Measurements from ENCODE around the gene TNPO3. TPM values are rescaled to one million over a fixed set of nuclear protein-coding genes. Genes with fewer than 3 reads are reported as not detected.
"Not testable (repeated sequence)": the region's sequence is repeated elsewhere in the genome, so short reads cannot be mapped to it uniquely, and the experiment has no call there.

TNPO3 gene
- total RNA-seq, 1 experiment from 2014 or later: 63.4 TPM

GRCh38 chr7:129072479-129073011 lies 17.6 kb upstream of the TNPO3 start:
- DNase-seq (ENCODE audit: low read depth): no peak

GRCh38 chr7:129069021-129069420 lies 14.1 kb upstream of the TNPO3 start:
- DNase-seq (ENCODE audit: low read depth): no peak

GRCh38 chr7:129067943-129068548 lies 13.1 kb upstream of the TNPO3 start:
- no peak for DNase-seq (ENCODE audit: low read depth)

- not testable (repeated sequence) for DNase-seq (ENCODE audit: low read depth)
Measured at GRCh38 chr7:129067132-129067561, 12.2 kb upstream of the TNPO3 start.

- DNase-seq (ENCODE audit: low read depth): peak; percentile 67
Measured at GRCh38 chr7:129066290-129067131, 11.6 kb upstream of the TNPO3 start.

- DNase-seq (ENCODE audit: low read depth): no peak
Measured at GRCh38 chr7:129055861-129056464, 1.1 kb upstream of the TNPO3 start.

GRCh38 chr7:129055294-129055816 lies 444 bp upstream of the TNPO3 start:
- DNase-seq (ENCODE audit: low read depth): no peak

- DNase-seq (ENCODE audit: low read depth): no peak
Measured at GRCh38 chr7:129053938-129054437, 923 bp downstream of the TNPO3 start.

GRCh38 chr7:129052441-129052840 lies 2.5 kb downstream of the TNPO3 start:
- no peak for DNase-seq (ENCODE audit: low read depth)

GRCh38 chr7:129051459-129051858 lies 3.5 kb downstream of the TNPO3 start:
- DNase-seq (ENCODE audit: low read depth): not testable (repeated sequence)

- DNase-seq (ENCODE audit: low read depth): no peak
Measured at GRCh38 chr7:129047761-129048160, 7.2 kb downstream of the TNPO3 start.

GRCh38 chr7:129045682-129046081 lies 9.2 kb downstream of the TNPO3 start:
- DNase-seq (ENCODE audit: low read depth): no peak

- no peak for DNase-seq (ENCODE audit: low read depth)
Measured at GRCh38 chr7:129043012-129043411, 11.9 kb downstream of the TNPO3 start.

GRCh38 chr7:129041142-129042085 lies 13.5 kb downstream of the TNPO3 start:
- no peak for DNase-seq (ENCODE audit: low read depth)

- DNase-seq (ENCODE audit: low read depth): not testable (repeated sequence)
Measured at GRCh38 chr7:129038468-129038867, 16.4 kb downstream of the TNPO3 start.

GRCh38 chr7:129037585-129037984 lies 17.3 kb downstream of the TNPO3 start:
- no peak for DNase-seq (ENCODE audit: low read depth)

GRCh38 chr7:129032017-129032416 lies 22.9 kb downstream of the TNPO3 start:
- no peak for DNase-seq (ENCODE audit: low read depth)

- no peak for DNase-seq (ENCODE audit: low read depth)
Measured at GRCh38 chr7:129030440-129030839, 24.5 kb downstream of the TNPO3 start.

- DNase-seq (ENCODE audit: low read depth): no peak
Measured at GRCh38 chr7:129024125-129024524, 30.8 kb downstream of the TNPO3 start.

- no peak for DNase-seq (ENCODE audit: low read depth)
Measured at GRCh38 chr7:129021656-129022055, 33.3 kb downstream of the TNPO3 start.

Measured in HT1080 (cell line).